OCI-LY3 (cell line): ENCODE results near the gene ZNF598.

Experiments used
- H2AFZ ChIP-seq: fragments of 200-600, 300-600 bp; shearing (Covaris generic); 2 replicates; pipeline ENCODE4 v1.6.0; 2014; ENCODE audit warnings: antibody characterized with exemption, low read depth, low read length
- H3K27ac ChIP-seq: fragments of 200-600, 300-600 bp; sonication (generic); 2 replicates; pipeline ENCODE4 v1.5.1; 2014; ENCODE audit warnings: mild to moderate bottlenecking, low read length, moderate library complexity, mixed read lengths
- H3K27me3 ChIP-seq: fragments of 200-600, 300-600 bp; sonication (generic); 2 replicates; pipeline ENCODE4 v1.6.1; 2014; ENCODE audit warnings: low read depth, low read length, mixed read lengths
- H3K36me3 ChIP-seq: fragments of 200-600, 300-600 bp; sonication (generic); replicated peaks from 2 replicates; pipeline ENCODE3; 2014; ENCODE audit warnings: low read depth, low read length, mixed read lengths
- H3K4me1 ChIP-seq: fragments of 300-600, 200-600 bp; sonication (generic); 2 replicates; pipeline ENCODE4 v1.6.1; 2014; ENCODE audit warnings: low read length, mixed read lengths
- H3K4me2 ChIP-seq: fragments of 200-600, 300-600 bp; sonication (generic); 2 replicates; pipeline ENCODE4 v1.6.1; 2014; ENCODE audit warnings: low read length, mixed read lengths
- H3K4me3 ChIP-seq: fragments of 300-600, 200-600 bp; sonication (generic); 2 replicates; pipeline ENCODE4 v1.5.1; 2014; ENCODE audit warnings: antibody characterized with exemption, mild to moderate bottlenecking, low read length, moderate library complexity
- H3K79me2 ChIP-seq: fragments of 300-600, 200-600 bp; shearing (Covaris generic); 2 replicates; pipeline ENCODE4 v1.6.1; 2014; ENCODE audit warnings: mild to moderate bottlenecking, low read length, mixed read lengths
- H3K9ac ChIP-seq: fragments of 300-600, 200-600 bp; shearing (Covaris generic); 2 replicates; pipeline ENCODE4 v1.6.0; 2014; ENCODE audit warnings: mild to moderate bottlenecking, low read length, moderate library complexity
- H3K9me3 ChIP-seq: fragments of 200-600, 300-600 bp; shearing (Covaris generic); 2 replicates; pipeline ENCODE4 v1.6.1; 2014; ENCODE audit warnings: low read length, mixed read lengths; ENCODE audit not compliant: insufficient read depth
- H4K20me1 ChIP-seq: fragments of 200-600, 300-600 bp; sonication (generic); 2 replicates; pipeline ENCODE4 v1.6.1; 2016; ENCODE audit warnings: low read length, mixed read lengths; ENCODE audit not compliant: insufficient read depth
- CTCF ChIP-seq: fragments of 200-600, 300-600 bp; sonication (generic); IDR thresholded peaks from 2 replicates; pipeline ENCODE4 v1.5.1; 2014; ENCODE audit warnings: antibody characterized with exemption, low read length, low read depth
- EZH2phosphoT487 ChIP-seq: fragments of 200-600 bp; shearing (Covaris generic); IDR thresholded peaks from 2 replicates; pipeline ENCODE4 v1.6.1; 2018; ENCODE audit warnings: antibody characterized with exemption, mixed run types, low read depth

Gene ZNF598

GRCh38 chr16:2008631-2009163 lies 924 bp downstream of the ZNF598 start:
- H3K27me3 ChIP-seq: no peaks in the 10 kb centered on the region
- peaks cover 70% of the 10 kb centered on the region for H3K79me2 ChIP-seq

GRCh38 chr16:2008009-2008526 lies 1.6 kb downstream of the ZNF598 start:
- peak overlapping the region; percentile 95 for H3K4me3 ChIP-seq
- TF ChIP-seq EZH2phosphoT487 (no peak), CTCF (no peak)
- H4K20me1 ChIP-seq: peaks cover 59% of the 10 kb centered on the region
- H3K4me2 ChIP-seq: peak overlapping the region; percentile 99
- H3K27ac ChIP-seq: peak overlapping the region; percentile 68
- no peak overlapping the region for H2AFZ ChIP-seq
- H3K4me1 ChIP-seq: peaks cover 29% of the 10 kb centered on the region
- H3K9ac ChIP-seq: peak overlapping the region; percentile 87
- no peaks in the 10 kb centered on the region for H3K9me3 ChIP-seq
- peaks cover 18% of the 10 kb centered on the region for H3K36me3 ChIP-seq
- peaks cover 76% of the 10 kb centered on the region for H3K79me2 ChIP-seq
- no peaks in the 10 kb centered on the region for H3K27me3 ChIP-seq

More at GRCh38 chr16:2008631-2009163, 924 bp downstream of the ZNF598 start:
- Histone ChIP-seq H3K4me2 (peak overlapping the region; percentile 99), H3K9me3 (no peaks in the 10 kb centered on the region), H2AFZ (no peak overlapping the region), H3K9ac (peak overlapping the region; percentile 87), H3K4me3 (peak overlapping the region; percentile 95), H3K4me1 (peaks cover 29% of the 10 kb centered on the region), H3K27ac (peak overlapping the region; percentile 68), H3K36me3 (peaks cover 12% of the 10 kb centered on the region), H4K20me1 (peaks cover 53% of the 10 kb centered on the region)
- TF ChIP-seq EZH2phosphoT487 (no peak), CTCF (no peak)

GRCh38 chr16:2007081-2007836 lies 2.4 kb downstream of the ZNF598 start:
- Histone ChIP-seq H3K9me3 (no peaks in the 10 kb centered on the region), H3K27me3 (no peaks in the 10 kb centered on the region), H3K4me2 (peak overlapping the region; percentile 99), H3K27ac (no peak overlapping the region), H3K9ac (no peak overlapping the region), H3K4me1 (peaks cover 29% of the 10 kb centered on the region), H3K4me3 (peak overlapping the region; percentile 95; the same call in 1 of the 2 replicates), H2AFZ (no peak overlapping the region), H3K79me2 (peaks cover 80% of the 10 kb centered on the region), H4K20me1 (peaks cover 60% of the 10 kb centered on the region), H3K36me3 (peaks cover 23% of the 10 kb centered on the region)
- TF ChIP-seq CTCF (no peak), EZH2phosphoT487 (no peak)

GRCh38 chr16:2006317-2006716 lies 3.3 kb downstream of the ZNF598 start:
- Histone ChIP-seq H3K79me2 (peaks cover 80% of the 10 kb centered on the region), H3K4me2 (no peak overlapping the region), H3K4me3 (no peak overlapping the region), H4K20me1 (peaks cover 60% of the 10 kb centered on the region), H3K9me3 (no peaks in the 10 kb centered on the region), H3K27ac (no peak overlapping the region), H2AFZ (no peak overlapping the region), H3K27me3 (no peaks in the 10 kb centered on the region), H3K4me1 (peaks cover 29% of the 10 kb centered on the region), H3K36me3 (peaks cover 33% of the 10 kb centered on the region), H3K9ac (no peak overlapping the region)
- no peak for TF ChIP-seq CTCF
- no peak for TF ChIP-seq EZH2phosphoT487
